Urothelium cell line (cell line): ENCODE data around the gene AGAP1.

Source experiments
- DNase-seq: peaks from one replicate; pipeline ENCODE4 v3.0.0; 2011; ENCODE audit warnings: low spot score, mixed read lengths
- FAIRE-seq: peaks from 2 replicates; lab custom pipeline; 2011; peaks lifted over from hg19 to GRCh38; lab: Jason Lieb, UNC

The AGAP1 gene

DNA sequence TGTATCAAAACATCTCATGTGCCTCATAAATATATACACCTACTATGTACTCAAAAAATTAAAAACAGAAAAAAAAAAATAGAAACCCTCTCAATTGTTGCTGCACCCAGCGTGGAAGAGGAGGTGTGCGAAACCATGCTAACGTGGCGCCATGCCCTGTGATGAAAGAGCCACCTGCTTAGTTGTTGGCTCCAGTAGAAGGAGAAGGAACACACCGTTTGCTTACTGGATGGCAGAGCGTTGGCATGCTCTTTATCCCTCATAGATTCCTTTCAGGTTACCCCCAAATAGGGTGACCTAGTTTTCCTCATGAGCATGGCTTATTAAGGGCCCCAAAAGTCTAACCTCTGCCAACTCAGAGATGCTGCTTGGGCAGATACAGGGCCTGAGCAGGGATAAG lies 332.1 kb downstream of the AGAP1 start:
- DNase-seq, result no peak
- no peak for FAIRE-seq

DNA sequence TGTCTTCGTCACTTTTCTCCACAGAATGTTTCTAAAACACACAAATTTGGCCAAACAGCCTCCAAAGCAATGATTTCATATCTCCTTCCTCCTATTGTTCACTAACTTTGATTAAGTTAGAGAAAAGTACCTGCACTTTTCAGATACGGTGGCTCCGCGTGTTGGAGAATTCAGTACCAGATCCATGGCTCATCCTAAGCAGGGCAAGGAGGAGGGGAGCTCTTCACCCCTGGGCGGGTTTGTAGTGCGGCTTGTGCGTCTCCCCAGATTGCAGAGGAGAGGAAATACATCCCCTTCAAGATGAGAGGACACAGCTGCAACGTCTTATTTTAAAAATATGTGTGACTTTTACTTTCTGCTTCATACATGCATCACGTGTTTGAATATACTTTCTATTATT lies 333.0 kb downstream of the AGAP1 start:
- no peak for DNase-seq
- FAIRE-seq, result no peak

DNA sequence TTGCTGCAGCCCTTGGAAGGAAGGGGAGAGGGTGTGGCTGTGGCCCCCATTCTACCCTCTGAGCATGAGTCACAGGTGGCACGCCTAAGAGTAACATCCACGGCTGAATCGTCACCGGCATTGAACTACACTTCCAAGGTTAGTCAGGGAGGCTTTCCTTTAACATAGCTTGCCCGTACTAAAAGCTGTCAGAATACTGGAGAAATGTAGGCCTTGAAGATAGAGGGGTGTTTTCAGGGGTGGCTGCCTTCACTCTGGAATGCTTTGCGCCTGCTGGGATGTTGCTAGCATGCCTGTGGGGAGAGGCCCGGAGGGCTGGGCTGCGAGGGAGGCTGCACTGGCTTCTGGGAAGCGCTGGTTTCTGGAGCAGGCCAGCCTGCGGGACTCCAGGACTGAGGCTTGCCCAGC lies 333.7 kb downstream of the AGAP1 start:
- DNase-seq, result peak; percentile 48
- no peak for FAIRE-seq

DNA sequence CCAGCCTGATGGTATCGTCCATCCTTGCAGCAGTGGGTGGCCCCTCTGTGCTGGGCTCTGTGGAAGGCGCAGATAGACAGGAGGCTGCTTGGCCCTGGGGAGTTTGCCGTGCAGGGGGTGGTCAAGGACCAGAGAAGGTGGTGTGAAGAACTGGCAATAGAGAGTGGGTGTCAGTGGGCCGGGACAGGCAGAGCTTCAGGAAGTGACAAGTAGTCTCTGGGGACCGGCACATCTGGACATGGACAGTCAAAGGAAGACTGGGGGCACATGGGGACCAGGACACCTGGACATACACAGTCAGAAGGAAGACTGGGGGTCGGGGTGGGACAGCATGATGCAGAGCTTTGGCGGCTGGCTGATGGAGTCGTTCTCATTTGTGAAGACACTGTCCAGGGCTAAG lies 335.9 kb downstream of the AGAP1 start:
- no peak for DNase-seq
- FAIRE-seq, result no peak

DNA sequence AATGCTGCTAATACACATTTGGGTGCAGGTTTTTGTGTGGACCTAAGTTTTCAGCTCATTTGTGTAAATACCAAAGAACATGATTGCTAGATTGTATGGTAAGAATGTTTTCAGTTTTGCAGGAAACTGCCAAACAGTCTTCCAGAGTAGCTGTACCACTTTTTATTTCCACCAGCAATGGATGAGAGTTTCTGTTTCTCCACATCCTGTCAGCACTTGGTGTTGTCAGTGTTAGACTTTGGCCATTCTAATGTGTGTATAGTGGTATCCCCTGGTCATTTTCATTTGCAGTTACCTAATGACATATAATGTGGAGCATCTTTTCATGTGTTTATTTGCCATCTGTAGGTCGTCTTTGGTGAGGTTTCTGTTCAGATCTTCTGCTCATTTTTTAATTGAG lies 337.9 kb downstream of the AGAP1 start:
- DNase-seq, result no peak
- FAIRE-seq, result no peak

DNA sequence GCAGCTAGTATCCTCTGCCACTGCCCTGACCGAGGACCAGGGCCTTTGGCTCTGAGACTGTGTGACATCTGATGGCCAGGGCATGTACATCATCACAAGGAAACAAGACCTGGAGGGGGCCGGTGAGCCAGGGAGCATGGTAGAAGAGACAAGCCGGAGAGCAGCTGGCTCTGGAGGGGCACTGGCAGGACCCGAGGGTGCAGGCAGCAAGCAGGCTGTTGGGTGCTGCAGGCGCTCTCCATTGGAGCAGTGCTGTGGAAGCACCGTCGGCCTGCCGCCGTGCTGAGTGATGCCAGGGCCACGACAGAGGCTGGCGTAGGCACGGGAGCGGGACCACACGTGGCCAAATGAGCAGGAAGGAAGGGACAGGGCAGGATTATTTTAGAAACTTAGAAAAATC lies 339.1 kb downstream of the AGAP1 start:
- no peak for FAIRE-seq
- DNase-seq, result no peak

DNA sequence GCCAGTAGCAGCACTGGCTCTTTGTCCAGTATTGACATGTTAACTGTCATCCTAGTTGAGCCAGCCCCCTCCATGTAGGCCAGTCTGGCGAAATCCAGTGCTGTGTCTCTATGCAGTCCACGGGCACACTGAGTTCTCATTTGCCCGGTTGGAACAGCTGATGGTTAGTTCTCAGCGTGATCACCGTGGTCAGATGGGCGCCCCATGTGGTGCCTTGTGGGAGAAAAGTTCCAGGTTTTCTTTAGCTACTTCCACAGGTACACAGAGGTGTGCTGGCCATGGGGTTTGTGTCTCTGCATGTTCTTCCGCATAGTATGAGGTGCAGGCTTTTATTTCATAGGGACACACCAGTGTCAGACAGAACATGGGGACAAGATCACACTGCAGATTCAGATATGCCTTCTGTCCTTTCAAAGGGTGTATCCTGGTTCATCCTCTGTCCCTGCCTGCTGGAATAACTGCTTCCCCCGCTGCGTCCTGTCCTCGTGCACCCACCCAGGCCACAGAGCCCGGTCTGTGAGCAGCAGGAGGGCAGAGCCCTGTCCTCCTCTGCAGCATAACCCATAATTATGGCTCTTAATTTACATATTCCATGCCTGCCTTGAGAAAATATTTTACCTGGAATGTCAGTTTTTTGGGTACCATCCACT lies 340.3 kb downstream of the AGAP1 start:
- no peak for FAIRE-seq
- no peak for DNase-seq

DNA sequence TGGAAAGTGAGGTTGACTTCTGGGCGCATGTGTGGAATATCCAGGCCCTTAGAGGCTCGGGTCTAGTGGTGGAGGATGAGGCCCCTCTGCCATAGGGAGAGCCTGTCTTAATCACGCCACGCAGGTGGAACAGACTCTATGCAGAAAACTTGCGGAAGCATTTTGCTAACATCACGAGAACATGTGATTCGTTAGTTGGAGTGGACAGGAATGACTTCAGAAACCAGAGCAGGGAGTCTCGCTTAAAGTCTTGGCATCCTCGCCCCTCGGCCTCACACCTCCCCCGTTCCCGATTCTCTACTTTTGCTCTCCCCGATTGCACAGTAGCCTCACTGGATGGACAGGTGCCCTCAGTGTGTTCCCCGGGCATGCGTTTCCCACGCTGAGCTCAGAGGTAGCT lies 340.9 kb downstream of the AGAP1 start:
- no peak for FAIRE-seq
- DNase-seq, result no peak

DNA sequence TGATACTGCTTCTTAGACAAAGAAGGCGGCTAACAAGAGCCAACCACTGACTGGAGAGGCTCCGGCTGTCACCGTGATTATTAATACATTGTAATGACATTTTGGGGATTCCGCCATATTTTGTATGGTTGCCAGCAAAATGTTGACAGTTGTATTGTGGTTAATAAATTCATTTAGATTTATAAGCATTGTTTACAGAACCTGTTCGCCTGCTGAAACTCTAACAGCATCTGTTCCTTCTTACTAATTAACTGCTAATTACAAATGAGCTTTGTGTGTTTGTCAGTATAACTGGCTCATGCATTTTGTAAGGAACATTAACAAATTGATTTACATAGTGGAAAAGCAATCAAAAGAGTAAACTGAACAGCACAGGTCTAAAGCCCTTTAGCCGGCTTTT lies 342.0 kb downstream of the AGAP1 start:
- FAIRE-seq (no peak), DNase-seq (no peak)

DNA sequence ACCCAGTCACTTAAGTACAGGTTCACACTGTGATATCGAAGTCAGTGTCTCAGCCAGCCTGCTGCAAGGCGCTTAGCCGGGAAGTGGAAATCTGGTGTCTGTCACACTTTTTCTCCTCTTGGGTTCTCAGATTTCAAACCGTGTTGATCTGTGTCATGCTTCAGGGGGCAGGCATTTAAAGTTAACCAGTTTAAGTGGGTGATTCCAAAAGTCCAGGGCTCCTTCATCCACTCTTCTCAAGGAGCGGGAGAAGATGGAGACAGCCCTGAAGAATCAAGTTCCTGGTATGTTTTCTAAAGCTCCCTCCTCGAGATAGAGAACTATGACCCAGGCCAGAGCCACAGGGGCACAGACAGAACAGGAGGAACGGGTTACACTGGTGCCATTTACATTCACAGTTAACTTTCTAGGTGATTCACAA lies 342.7 kb downstream of the AGAP1 start:
- FAIRE-seq (no peak), DNase-seq (no peak)

DNA sequence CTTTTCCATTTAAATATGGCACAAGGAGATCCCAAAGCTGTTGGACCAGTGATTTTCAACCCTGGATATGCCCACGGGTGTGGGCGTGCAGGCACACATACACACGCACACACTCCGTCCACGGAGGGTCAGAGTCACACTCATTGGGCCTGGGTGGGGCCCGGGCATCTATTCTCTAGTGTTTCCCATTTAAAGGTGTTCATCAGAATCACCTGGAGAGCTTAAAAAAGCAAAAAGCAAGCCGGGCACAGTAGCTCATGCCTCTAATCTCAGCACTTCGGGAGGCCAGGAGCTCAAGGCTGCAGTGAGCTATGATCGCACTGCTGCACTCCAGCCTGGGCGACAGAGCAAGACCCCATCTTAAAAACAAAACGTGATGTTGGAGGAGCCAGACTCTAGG lies 345.4 kb downstream of the AGAP1 start:
- no peak for DNase-seq
- peak; percentile 58 for FAIRE-seq

DNA sequence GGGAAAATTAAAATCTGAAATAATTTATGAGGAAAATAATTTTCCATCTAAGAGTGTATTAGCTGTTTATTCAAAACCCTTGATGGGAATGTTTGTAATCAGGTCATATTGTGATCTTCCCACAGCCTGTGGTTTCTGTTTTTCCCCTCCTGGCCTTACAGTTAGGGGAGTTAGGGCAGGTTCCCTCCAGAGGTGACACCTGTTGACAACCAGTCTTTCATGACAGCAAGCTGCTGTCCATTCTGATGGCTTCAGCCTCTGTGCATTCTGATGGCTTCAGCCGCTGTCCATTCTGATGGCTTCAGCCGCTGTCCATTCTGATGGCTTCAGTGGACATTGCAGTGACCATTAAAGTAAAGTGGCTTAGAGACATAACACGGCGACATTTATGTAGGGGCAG lies 346.1 kb downstream of the AGAP1 start:
- FAIRE-seq (no peak), DNase-seq (no peak)

DNA sequence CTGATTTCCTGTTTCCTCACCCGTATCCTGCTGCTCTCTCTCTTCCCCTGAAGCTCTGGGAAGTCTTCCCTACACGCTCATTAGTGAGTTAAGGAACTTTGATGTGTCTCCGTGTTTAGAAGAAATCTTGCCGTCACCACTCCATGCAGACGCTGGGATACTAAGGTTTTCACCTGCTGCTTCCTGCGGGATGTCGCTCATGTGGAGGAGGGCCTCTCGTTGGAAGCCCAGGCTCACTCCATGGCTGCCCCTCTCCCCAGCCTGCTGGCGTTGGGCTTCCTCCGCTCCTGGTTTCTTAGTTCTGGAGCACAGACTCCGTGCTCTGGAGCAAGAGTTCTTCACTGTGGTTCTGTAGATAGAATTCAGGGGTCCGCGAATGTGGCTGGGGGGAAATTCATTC lies 348.0 kb downstream of the AGAP1 start:
- no peak for FAIRE-seq
- no peak for DNase-seq

DNA sequence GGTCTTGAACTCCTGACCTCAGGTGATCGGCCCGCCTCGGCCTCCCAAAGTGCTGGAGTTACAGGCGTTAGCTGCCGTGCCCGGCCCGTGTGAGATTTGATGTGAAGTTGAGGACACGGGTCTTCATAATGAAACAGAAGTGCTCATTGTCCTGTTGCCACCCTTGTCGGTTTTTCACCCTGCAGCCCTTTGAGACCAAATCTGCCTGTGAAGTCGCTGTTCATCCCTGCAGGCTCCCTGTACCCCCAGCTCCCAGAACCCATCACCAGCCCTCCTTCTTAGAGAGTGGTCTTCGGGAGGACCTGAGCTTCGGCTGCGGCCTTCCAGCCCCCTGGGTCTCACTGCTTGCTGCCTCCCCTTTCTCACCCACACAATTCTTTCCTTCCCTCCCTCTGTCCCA lies 349.1 kb downstream of the AGAP1 start:
- FAIRE-seq (no peak), DNase-seq (no peak)

DNA sequence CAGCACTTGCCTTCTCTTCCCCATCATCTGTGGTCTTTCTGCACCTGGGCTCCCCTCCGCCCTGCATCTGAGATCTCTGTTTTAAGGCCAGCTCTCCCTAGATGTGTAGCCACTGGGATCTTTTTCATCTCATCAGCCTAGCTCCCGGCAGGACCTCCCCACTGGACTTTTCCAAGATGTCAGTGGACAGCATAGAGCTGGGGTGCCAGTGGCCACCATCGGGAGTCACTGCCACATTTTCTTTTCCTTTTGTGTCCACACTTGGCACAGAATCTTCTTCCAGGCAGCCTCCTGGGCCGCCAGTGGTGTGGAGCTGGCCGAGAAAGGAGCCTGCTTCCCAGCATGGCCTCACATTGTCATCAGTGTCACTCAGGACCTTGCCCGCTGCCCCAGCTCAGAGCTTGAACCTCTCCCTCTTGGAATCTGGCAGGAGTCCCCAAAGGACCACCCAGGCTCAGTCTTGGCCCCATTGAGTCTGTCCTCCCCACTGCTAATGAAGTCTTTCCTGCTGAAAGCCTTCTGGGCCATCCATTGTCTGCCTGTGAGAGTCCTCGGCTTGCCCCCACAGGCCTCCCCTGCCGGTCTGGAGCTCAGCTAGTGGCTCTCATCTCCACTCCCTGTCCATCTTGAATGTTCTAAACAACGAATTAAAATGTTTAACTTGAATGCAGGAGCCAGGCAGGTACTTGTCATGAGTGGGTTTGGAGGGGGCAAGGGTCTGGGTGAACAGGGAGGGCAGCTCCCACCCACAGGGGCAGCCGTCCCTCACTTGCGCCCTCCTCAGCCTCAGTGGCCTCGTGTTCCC lies 349.9 kb downstream of the AGAP1 start:
- FAIRE-seq (no peak), DNase-seq (no peak)

DNA sequence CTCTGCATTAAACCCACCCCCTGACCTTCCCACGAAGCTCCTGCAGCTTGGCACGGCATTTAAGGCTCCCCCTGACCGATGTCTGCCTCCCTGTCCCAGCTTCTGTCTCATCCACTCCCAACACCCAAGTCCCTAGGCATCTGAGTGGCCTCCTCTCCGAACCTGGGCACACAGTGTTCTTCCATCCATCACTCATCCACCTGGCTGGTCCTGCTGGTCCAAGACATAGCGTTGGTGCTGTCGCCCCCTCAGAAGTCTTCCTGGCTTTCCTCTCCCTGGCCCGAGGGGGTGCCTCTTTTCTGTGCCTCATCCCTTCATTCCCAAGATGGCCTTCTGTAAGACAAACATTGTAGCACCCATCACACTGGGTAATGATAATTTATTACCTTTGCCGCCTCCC lies 350.7 kb downstream of the AGAP1 start:
- DNase-seq (no peak), FAIRE-seq (no peak)

DNA sequence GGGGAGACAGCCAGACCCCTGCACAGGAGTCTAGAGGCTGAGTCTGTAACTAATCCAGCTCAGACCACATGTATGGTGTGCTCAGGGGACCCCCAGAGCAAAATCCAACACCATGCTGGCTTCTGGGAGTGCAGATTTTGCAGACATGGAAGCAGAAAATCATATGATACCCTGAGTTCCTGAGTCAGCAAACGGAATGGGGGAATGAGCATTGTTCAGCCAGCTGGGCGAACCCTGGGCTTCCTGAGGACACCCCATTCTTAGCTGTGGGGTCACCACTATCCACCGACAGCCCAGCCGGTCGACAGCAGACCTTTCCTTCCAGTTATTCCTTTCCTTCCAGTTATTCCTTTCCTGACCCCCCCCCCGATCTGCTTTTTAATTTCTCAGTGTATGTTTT lies 351.4 kb downstream of the AGAP1 start:
- DNase-seq (no peak), FAIRE-seq (no peak)

DNA sequence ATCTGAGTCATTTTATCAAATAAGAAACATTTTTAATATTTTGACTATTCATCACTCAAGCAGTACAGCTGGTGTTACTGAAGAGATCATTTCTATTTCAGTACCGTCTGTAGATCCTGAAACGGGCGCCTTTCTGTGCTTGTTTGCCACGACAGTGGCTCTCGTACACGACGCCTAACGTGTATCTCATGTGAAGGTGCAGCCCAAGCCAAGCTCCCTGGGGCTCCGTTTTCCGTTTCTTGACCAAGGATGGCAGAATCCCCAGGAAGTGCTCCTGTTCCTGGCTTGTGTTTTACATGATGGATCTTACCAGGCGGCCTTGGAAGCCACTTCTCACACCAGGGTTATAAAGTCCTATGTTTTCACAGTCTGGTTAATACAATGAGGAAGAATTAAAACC lies 353.7 kb downstream of the AGAP1 start:
- DNase-seq (no peak), FAIRE-seq (no peak)

DNA sequence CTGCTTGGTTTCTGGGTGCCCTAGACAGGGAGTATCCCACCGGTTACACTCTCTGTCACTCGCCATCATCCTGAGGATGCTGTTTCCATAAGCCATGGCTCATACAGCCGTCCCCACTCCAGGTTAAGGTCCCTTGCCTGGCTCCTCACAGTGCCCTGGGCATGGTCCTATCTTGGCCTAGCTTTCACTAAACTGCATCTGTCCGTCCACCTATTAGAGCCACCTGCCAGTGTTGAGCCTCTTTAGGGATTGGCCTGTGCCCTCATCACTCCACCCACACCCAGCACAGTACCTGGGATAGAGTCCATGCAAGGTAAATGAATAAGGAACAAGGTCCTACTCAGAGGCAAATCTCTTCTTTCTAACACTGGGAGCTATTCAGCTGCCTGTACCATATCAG lies 354.2 kb downstream of the AGAP1 start:
- DNase-seq (no peak), FAIRE-seq (no peak)

DNA sequence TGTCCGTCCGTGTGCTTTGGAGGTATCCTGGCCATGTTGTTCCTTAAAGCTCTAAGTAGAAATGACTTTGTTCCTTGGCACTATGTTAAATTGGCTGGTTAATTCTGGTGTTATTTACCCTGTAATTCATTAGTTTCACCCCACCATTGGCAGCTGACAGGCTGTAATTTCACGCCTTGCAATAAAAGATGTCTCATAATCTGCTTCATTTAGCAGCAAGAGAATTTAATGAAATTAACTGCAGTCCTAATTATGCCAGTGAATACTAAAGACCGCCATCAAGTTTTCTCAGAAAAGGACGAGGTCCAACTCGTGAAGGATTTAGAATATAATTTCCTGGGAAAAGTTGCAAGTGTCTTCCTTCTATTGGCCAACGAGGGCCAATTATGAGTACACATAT lies 355.1 kb downstream of the AGAP1 start:
- no peak for DNase-seq
- no peak for FAIRE-seq

DNA sequence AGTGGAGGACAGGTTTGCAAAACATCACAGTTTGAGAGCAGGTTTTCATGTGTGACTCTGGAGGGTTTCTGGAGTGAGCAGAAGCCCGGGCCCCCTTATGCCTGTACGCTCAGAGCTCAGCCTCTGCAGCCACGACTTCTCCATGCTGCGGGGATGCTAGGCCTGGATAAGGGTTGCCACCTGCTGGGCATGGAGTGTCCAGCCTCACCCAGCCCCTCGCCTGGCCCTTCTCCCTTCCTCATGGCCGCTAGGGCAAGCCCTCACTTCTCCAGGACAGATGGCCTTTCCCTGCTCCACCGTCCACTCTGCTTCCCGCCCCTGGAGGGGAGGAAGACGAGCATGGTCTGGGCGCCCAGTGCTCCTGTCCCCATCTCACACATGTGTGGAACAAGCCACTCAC lies 355.6 kb downstream of the AGAP1 start:
- no peak for DNase-seq

DNA sequence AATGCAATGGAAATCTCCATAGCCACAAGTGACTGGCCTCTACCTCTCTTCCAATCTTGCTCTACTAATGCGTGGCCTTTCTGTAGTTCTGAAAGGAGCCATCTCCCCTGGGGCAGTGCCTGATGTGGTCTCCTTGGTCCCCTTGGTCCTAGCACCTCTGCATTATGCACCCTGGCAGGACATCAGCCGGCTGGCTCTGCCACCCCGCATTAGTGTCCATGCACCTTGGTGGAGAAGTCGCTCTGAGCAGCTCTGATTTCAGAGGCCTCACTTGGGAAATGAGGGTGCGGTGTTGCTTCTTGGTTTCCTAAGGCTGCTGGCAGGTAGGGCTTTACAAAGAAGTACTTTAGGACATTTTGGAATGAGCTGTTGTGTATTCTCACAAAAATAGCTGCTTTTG lies 356.4 kb downstream of the AGAP1 start:
- DNase-seq (no peak), FAIRE-seq (no peak)

More for the DNA sequence above, 355.6 kb downstream of the AGAP1 start:
- FAIRE-seq, result no peak
